H1 (cell line): ENCODE measurements around the gene WBP1. TPM values are rescaled to one million over a fixed set of nuclear protein-coding genes. Genes with fewer than 3 reads are reported as not detected.

Experiments used
- CTCF ChIA-PET: fragments of 300-600 bp; sonication (Branson Sonifier 250); formaldehyde crosslinking; loops from one replicate; lab custom pipeline; 2021; ENCODE audit not compliant: partially characterized antibody; lab: Charles Lee
- POLR2A ChIA-PET: fragments of 300-600 bp; sonication (Branson Sonifier 250); formaldehyde crosslinking; loops from one replicate; lab custom pipeline; 2021; ENCODE audit warnings: inconsistent platforms; ENCODE audit not compliant: partially characterized antibody; lab: Charles Lee
- DNase-seq, 2 experiments: peaks; one replicate each; pipeline versions ENCODE4 v3.0.0 to v3.0.0-alpha.2; 2010 to 2022; ENCODE audit warnings: low spot score in 2 of 2, low read depth in 1 of 2, mixed read lengths in 1 of 2
- FAIRE-seq: peaks from 2 replicates; lab custom pipeline; 2011; peaks lifted over from hg19 to GRCh38; lab: Jason Lieb, UNC
- H2AFZ ChIP-seq: 2 replicates; pipeline ENCODE4 v1.8.1; 2012; ENCODE audit warnings: low read length, inconsistent platforms
- H2AK5ac ChIP-seq: 2 replicates; pipeline ENCODE4 v1.6.1; 2013; ENCODE audit warnings: low read depth, low read length
- H2BK120ac ChIP-seq: replicated peaks from 2 replicates; pipeline ENCODE3; 2013; ENCODE audit warnings: low read depth, low read length, inconsistent platforms
- H2BK12ac ChIP-seq: 2 replicates; pipeline ENCODE4 v1.6.1; 2013; ENCODE audit warnings: low read depth, low read length
- H2BK15ac ChIP-seq: 2 replicates; pipeline ENCODE4 v1.6.1; 2013; ENCODE audit warnings: low read length
- H2BK20ac ChIP-seq: 2 replicates; pipeline ENCODE4 v1.6.1; 2013; ENCODE audit warnings: low read length
- H2BK5ac ChIP-seq: 2 replicates; pipeline ENCODE4 v1.6.1; 2013; ENCODE audit warnings: low read depth, low read length
- H3K14ac ChIP-seq: 2 replicates; pipeline ENCODE4 v1.6.1; 2013; ENCODE audit warnings: inconsistent platforms; ENCODE audit not compliant: insufficient read length
- H3K18ac ChIP-seq: 2 replicates; pipeline ENCODE4 v1.6.1; 2013; ENCODE audit warnings: low read length; ENCODE audit errors: extremely low read depth
- H3K23ac ChIP-seq: 2 replicates; pipeline ENCODE4 v1.6.1; 2013; ENCODE audit warnings: inconsistent platforms; ENCODE audit not compliant: insufficient read length
- H3K23me2 ChIP-seq: 2 replicates; pipeline ENCODE4 v1.6.1; 2013; ENCODE audit warnings: low read depth, low read length
- H3K27ac ChIP-seq: 2 replicates; pipeline ENCODE4 v1.6.1; 2011; ENCODE audit warnings: low read depth, low read length, inconsistent platforms
- H3K27me3 ChIP-seq, 4 experiments: replicated peaks in 1 of 4; 1 replicate in 1 of 4; 2 replicates in 3 of 4; pipeline versions ENCODE4 v1.6.1 to v1.8.1; 2011 to 2013; ENCODE audit warnings: low read length in 3 of 4, mild to moderate bottlenecking in 3 of 4, inconsistent platforms in 2 of 4, mixed read lengths in 2 of 4, moderate library complexity in 1 of 4; ENCODE audit not compliant: control insufficient read depth in 3 of 4, insufficient read depth in 3 of 4; ENCODE audit errors: extremely low read depth in 1 of 4
- H3K36me3 ChIP-seq, 4 experiments: 2 replicates each; pipeline versions ENCODE4 v1.6.1 to v1.8.1; 2011 to 2013; ENCODE audit warnings: mild to moderate bottlenecking in 4 of 4, low read length in 3 of 4, moderate library complexity in 2 of 4, control low read depth in 1 of 4, inconsistent platforms in 1 of 4; ENCODE audit not compliant: insufficient read depth in 4 of 4, control insufficient read depth in 2 of 4
- H3K4ac ChIP-seq: replicated peaks from 2 replicates; pipeline ENCODE3; 2013; ENCODE audit warnings: low read length, low read depth, mixed read lengths, inconsistent platforms; ENCODE audit not compliant: insufficient read length
- H3K4me1 ChIP-seq, 4 experiments: replicated peaks in 1 of 4; 1 replicate in 1 of 4; 2 replicates in 3 of 4; pipeline versions ENCODE4 v1.6.1 to v1.8.1; 2011 to 2013; ENCODE audit warnings: low read length in 3 of 4, inconsistent platforms in 2 of 4, mixed read lengths in 1 of 4; ENCODE audit not compliant: insufficient read depth in 4 of 4, control insufficient read depth in 3 of 4
- H3K4me2 ChIP-seq, 2 experiments: 2 replicates each; pipeline versions ENCODE4 v1.6.1 to v1.8.1; 2011 to 2013; ENCODE audit warnings: low read depth in 2 of 2, low read length in 2 of 2, control low read depth in 1 of 2, inconsistent platforms in 1 of 2, mild to moderate bottlenecking in 1 of 2; ENCODE audit not compliant: insufficient read depth in 1 of 2
- H3K4me3 ChIP-seq, 4 experiments: fragments of 200-600, 300-600 bp in 1 of 4; sonication (generic), shearing (Covaris generic), sonication (Bioruptor Twin) in 1 of 4; 2 replicates each; pipeline versions ENCODE4 v1.5.1 to v1.8.1; 2011 to 2016; ENCODE audit warnings: low read length in 4 of 4, low read depth in 3 of 4, control low read depth in 2 of 4, inconsistent platforms in 2 of 4, mild to moderate bottlenecking in 2 of 4, mixed read lengths in 1 of 4, moderate library complexity in 1 of 4; ENCODE audit not compliant: insufficient read depth in 2 of 4; ENCODE audit errors: extremely low read depth in 1 of 4
- H3K56ac ChIP-seq: replicated peaks from 2 replicates; pipeline ENCODE3; 2013; ENCODE audit warnings: low read depth, mild to moderate bottlenecking, mixed read lengths, low read length, inconsistent platforms; ENCODE audit not compliant: insufficient read length
- H3K79me1 ChIP-seq: 2 replicates; pipeline ENCODE4 v1.6.1; 2013; ENCODE audit warnings: low read depth, low read length, control low read depth
- H3K79me2 ChIP-seq, 2 experiments: 2 replicates each; pipeline versions ENCODE4 v1.6.1 to v1.8.1; 2012 to 2013; ENCODE audit warnings: low read length in 2 of 2, mild to moderate bottlenecking in 2 of 2, inconsistent platforms in 1 of 2; ENCODE audit not compliant: insufficient read depth in 2 of 2, control insufficient read depth in 1 of 2
- H3K9ac ChIP-seq, 4 experiments: replicated peaks in 1 of 4; 1 replicate in 1 of 4; 2 replicates in 3 of 4; pipeline versions ENCODE4 v1.6.1 to v1.8.1; 2011 to 2013; ENCODE audit warnings: low read depth in 3 of 4, low read length in 3 of 4, control low read depth in 2 of 4, mild to moderate bottlenecking in 2 of 4, moderate library complexity in 2 of 4, inconsistent platforms in 1 of 4; ENCODE audit errors: extremely low read depth in 1 of 4
- H3K9me3 ChIP-seq, 2 experiments: 2 replicates each; pipeline versions ENCODE4 v1.6.1 to v1.8.1; 2012 to 2013; ENCODE audit warnings: mild to moderate bottlenecking in 2 of 2, moderate library complexity in 2 of 2, control low read depth in 1 of 2, inconsistent platforms in 1 of 2, low read depth in 1 of 2, low read length in 1 of 2, mixed read lengths in 1 of 2; ENCODE audit not compliant: insufficient read depth in 2 of 2
- H4K20me1 ChIP-seq, 2 experiments: replicated peaks in 1 of 2; 2 replicates each; pipeline versions ENCODE3 to v1.8.1; 2011 to 2013; ENCODE audit warnings: inconsistent platforms in 2 of 2, low read length in 2 of 2, mild to moderate bottlenecking in 1 of 2; ENCODE audit not compliant: insufficient read depth in 2 of 2, control insufficient read depth in 1 of 2
- H4K5ac ChIP-seq: 2 replicates; pipeline ENCODE4 v1.6.1; 2013; ENCODE audit warnings: low read length, low read depth, mixed read lengths, inconsistent platforms; ENCODE audit not compliant: insufficient read length
- H4K8ac ChIP-seq: 2 replicates; pipeline ENCODE4 v1.8.0; 2013; ENCODE audit warnings: mild to moderate bottlenecking, moderate library complexity, low read length, inconsistent platforms; ENCODE audit not compliant: insufficient read depth; ENCODE audit errors: extremely low read depth
- H4K91ac ChIP-seq: replicated peaks from 2 replicates; pipeline ENCODE3; 2013; ENCODE audit warnings: low read length, mixed read lengths, inconsistent platforms; ENCODE audit not compliant: insufficient read length
- ASH2L ChIP-seq: fragments of 200-600, 300-600 bp; sonication (generic); IDR thresholded peaks from one replicate; pipeline ENCODE4 v1.7.1; 2017; ENCODE audit warnings: low read length
- BACH1 ChIP-seq: IDR thresholded peaks from 2 replicates; pipeline ENCODE4 v1.6.1; 2012; ENCODE audit warnings: low read length, improper control_type of control experiment
- EP300 ChIP-seq, 2 experiments: IDR thresholded peaks; 1 replicate in 1 of 2; 2 replicates in 1 of 2; pipeline ENCODE4 v1.6.1; 2011 to 2012; ENCODE audit warnings: low read depth in 2 of 2, low read length in 2 of 2, mild to moderate bottlenecking in 2 of 2, borderline replicate concordance in 1 of 2, inconsistent platforms in 1 of 2, moderate library complexity in 1 of 2
- FOSL1 ChIP-seq: IDR thresholded peaks from 2 replicates; pipeline ENCODE4 v1.6.1; 2011; ENCODE audit warnings: mild to moderate bottlenecking, low read depth, low read length, moderate library complexity; ENCODE audit not compliant: insufficient read depth
- HDAC2 ChIP-seq, 2 experiments: fragments of 300-600 bp in 1 of 2; sonication (generic) in 1 of 2; IDR thresholded peaks; 2 replicates each; pipeline ENCODE4 v1.6.1; 2011 to 2012; ENCODE audit warnings: low read depth in 2 of 2, low read length in 2 of 2, mild to moderate bottlenecking in 2 of 2, moderate library complexity in 2 of 2, borderline replicate concordance in 1 of 2, inconsistent platforms in 1 of 2
- NRF1 ChIP-seq: IDR thresholded peaks from 2 replicates; pipeline ENCODE4 v1.6.1; 2011; ENCODE audit warnings: mild to moderate bottlenecking, low read depth, low read length, improper control_type of control experiment
- PHF8 ChIP-seq: fragments of 200-600 bp; sonication (generic); conservative IDR thresholded peaks from 2 replicates; pipeline ENCODE4 v1.7.1; 2012; ENCODE audit warnings: low read depth, mild to moderate bottlenecking, inconsistent platforms, low read length, moderate library complexity
- SUZ12 ChIP-seq: fragments of 200-600 bp; sonication (generic); IDR thresholded peaks from 2 replicates; pipeline ENCODE4 v1.6.1; 2012; ENCODE audit warnings: mild to moderate bottlenecking, inconsistent platforms, low read length, moderate library complexity, mixed read lengths
- TAF1 ChIP-seq: IDR thresholded peaks from 2 replicates; pipeline ENCODE4 v1.6.1; 2011; ENCODE audit warnings: mild to moderate bottlenecking, low read depth, low read length
- TBP ChIP-seq: IDR thresholded peaks from 2 replicates; pipeline ENCODE4 v1.6.1; 2011; ENCODE audit warnings: low read depth, low read length, improper control_type of control experiment
- WGBS, 2 experiments: shearing (Covaris generic) in 1 of 2; methylation state at CpG; one replicate each; pipeline versions ENCODE4 v1.1.6 to v1.1.7; 2013 to 2015; ENCODE audit warnings: low lambda C conversion rate in 2 of 2, mixed read lengths in 2 of 2, inconsistent platforms in 1 of 2, low coverage in 1 of 2, missing lambda C conversion rate in 1 of 2; ENCODE audit not compliant: insufficient replicate concordance in 2 of 2, insufficient coverage in 1 of 2, insufficient read length in 1 of 2; ENCODE audit errors: extremely low coverage in 1 of 2, missing lambda C conversion rate in 1 of 2; 5-methylcytosine and 5-hydroxymethylcytosine counted together
- polyA plus RNA-seq, 7 experiments: library from polyadenylated mRNA; depleted of rRNA in 3 of 7; stranded (reverse) in 5 of 7; unstranded in 2 of 7; fragments of >200 nt in 5 of 7; fragments of 200-250 nt in 2 of 7; gene quantifications; 1 replicate in 5 of 7; 2 replicates in 1 of 7; 4 replicates in 1 of 7; pipeline versions ENCODE4 v1.2.1 to v1.2.3, GENCODE V29; 2011 to 2013; ENCODE audit warnings: missing spikeins in 2 of 7, mixed read lengths in 2 of 7
- total RNA-seq: library from RNA; stranded (reverse); fragmentation: NEBNext Ultra II Directional; extraction: Animal tissue kit (Norgen Biotek cat#: 25700); gene quantifications from 2 replicates; pipeline ENCODE4 v1.2.1, GENCODE V29; 2021
- TF ChIP-seq, protein P1 (sequence below): IDR thresholded peaks from 2 replicates; pipeline ENCODE4 v1.6.1; 2012; ENCODE audit warnings: inconsistent platforms

The WBP1 gene
- total and polyA plus RNA-seq, 2 of the 8 experiments (the other 6 are each of a cell fraction or from before 2014, with no cell fraction given): 57.2 to 190 TPM

DNA sequence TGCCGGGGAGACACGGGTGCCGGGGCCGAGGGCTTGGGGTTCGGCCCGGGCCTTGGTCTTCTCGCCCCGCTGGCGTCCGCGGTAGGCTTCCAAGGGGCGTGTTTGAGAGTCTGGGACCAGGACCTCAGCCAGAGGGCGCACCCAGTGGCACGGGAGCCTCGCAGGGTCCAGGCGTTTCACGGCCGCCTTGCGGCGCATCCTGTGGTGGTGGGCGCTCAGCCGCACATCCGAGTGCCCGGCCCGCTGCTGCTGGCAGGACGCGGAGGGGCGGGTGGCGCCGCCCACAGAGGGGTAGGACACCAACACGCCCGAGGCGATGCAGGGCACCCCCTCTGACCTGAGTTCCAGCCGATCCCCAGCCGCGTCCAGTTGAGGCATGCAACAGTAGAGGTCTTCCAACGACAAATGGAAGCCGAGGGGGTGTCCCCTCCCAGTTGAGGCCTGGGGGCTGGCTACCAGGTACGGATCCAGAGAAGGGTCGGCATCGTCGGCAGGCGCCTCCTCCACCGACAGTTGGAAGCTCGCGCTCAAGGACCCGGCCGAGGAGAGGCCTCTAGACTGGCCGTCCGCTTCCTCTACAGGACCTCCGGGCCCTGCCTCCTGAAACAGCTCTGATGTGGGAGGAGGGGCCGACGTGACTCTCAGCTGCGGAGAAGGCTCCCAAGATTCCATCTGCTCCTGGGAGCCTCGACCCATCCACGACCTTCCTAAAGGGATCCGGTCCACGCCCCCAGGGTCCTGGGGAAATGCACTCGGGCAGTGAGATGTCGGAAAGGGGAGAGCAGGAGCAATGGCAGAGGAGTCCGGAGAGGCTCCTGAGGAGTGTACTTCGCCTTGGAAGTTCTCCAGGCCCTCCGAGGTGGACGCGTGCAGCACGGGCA lies 43.1 kb upstream of the WBP1 start:
- ChIA-PET CTCF (interaction anchor here (0.7 to 4.0 kb wide), 9 partner anchors 12 to 80 kb away, joined by 3 to 19 read pairs (median 4); partner anchors contain the start of gene MOGS), POLR2A (interaction anchor here (0.5 to 1.6 kb wide), 4 partner anchors 10 to 23 kb away, joined by 3 to 4 read pairs (median 3); no protein-coding TSS in a partner anchor)
- Histone ChIP-seq H2BK5ac (peak overlapping the region; percentile 78; the same call in 1 of the 2 replicates), H3K79me1 (no peaks in the 10 kb centered on the region), H3K79me2 (no peaks in the 10 kb centered on the region), H4K91ac (no peak overlapping the region), H3K36me3 (no peaks in the 10 kb centered on the region), H2BK120ac (no peak overlapping the region), H3K4ac (no peak overlapping the region), H3K27ac (no peak overlapping the region), H3K9me3 (no peaks in the 10 kb centered on the region), H3K23ac (no peak overlapping the region), H2BK20ac (no peak overlapping the region), H2AK5ac (no peak overlapping the region), H3K23me2 (no peaks in the 10 kb centered on the region), H2AFZ (no peak overlapping the region), H3K9ac (no peak overlapping the region), H3K14ac (no peak overlapping the region), H3K4me1 (peaks cover 0 to 13% (median 0%) of the 10 kb centered on the region in 4 experiments; a peak in 3 of 7 replicates), H3K4me2 (peak overlapping the region in 1 of 2 experiments; percentile 52; a peak in 1 of 4 replicates), H3K18ac (0 out of 2 replicates have a peak overlapping the region, but pooled peaks have one; percentile 2), H4K5ac (no peak overlapping the region), H4K8ac (peak overlapping the region; percentile 89), H3K56ac (no peak overlapping the region), H3K27me3 (no peaks in the 10 kb centered on the region), H3K4me3 (no peak overlapping the region; a peak in 1 of 8 replicates), H2BK15ac (no peak overlapping the region), H2BK12ac (no peak overlapping the region), H4K20me1 (no peaks in the 10 kb centered on the region)
- WGBS, 2 experiments: 91% methylated on average over 51 of the region's 66 CpGs; no CpG with 5 or more reads in 1 of the 2 experiments
- FAIRE-seq: no peak
- no peak for DNase-seq
- TF ChIP-seq SUZ12 (no peak), NRF1 (no peak), BACH1 (no peak), TAF1 (no peak), FOSL1 (no peak), EP300 (IDR thresholded peaks at IDR 0.05; ENCODE audit: borderline replicate concordance in 1 of 2, low read depth in 2 of 2, low read length in 2 of 2) (no peak), TBP (no peak), HDAC2 (IDR thresholded peaks at IDR 0.05; ENCODE audit: borderline replicate concordance in 1 of 2, low read depth in 2 of 2, low read length in 2 of 2) (no peak), ASH2L (no peak), PHF8 (no peak)
- TF ChIP-seq, protein P1, sequence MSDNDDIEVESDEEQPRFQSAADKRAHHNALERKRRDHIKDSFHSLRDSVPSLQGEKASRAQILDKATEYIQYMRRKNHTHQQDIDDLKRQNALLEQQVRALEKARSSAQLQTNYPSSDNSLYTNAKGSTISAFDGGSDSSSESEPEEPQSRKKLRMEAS: no peak
